Subcutaneous abdominal adipose tissue (tissue), 5 donors: Measurements from ENCODE around the gene NFIX.

ENCODE experiments used
- H3K27ac ChIP-seq: one replicate; pipeline ENCODE4 v1.7.0; 2013; ENCODE audit warnings: low read depth, mild to moderate bottlenecking, inconsistent platforms, low read length, moderate library complexity
- H3K27me3 ChIP-seq, 5 donors: one replicate each; pipeline ENCODE4 v1.7.0; 2013; ENCODE audit warnings: low read length in 5 of 5, inconsistent platforms in 1 of 5; ENCODE audit not compliant: control insufficient read depth in 5 of 5, insufficient read depth in 4 of 5
- H3K36me3 ChIP-seq, 5 donors: one replicate each; pipeline ENCODE4 v1.7.0; 2013; ENCODE audit warnings: low read length in 5 of 5; ENCODE audit not compliant: control insufficient read depth in 5 of 5, insufficient read depth in 5 of 5
- H3K4me1 ChIP-seq, 5 donors: one replicate each; pipeline ENCODE4 v1.7.0; 2013; ENCODE audit warnings: low read length in 5 of 5, mild to moderate bottlenecking in 3 of 5, moderate library complexity in 1 of 5; ENCODE audit not compliant: control insufficient read depth in 5 of 5, insufficient read depth in 5 of 5
- H3K4me3 ChIP-seq, 5 donors: one replicate each; pipeline ENCODE4 v1.7.0; 2013; ENCODE audit warnings: low read length in 5 of 5, low read depth in 1 of 5
- H3K9ac ChIP-seq, 5 donors: one replicate each; pipeline ENCODE4 v1.7.0; 2013; ENCODE audit warnings: low read length in 5 of 5, mild to moderate bottlenecking in 4 of 5, moderate library complexity in 3 of 5
- H3K9me3 ChIP-seq, 5 donors: one replicate each; pipeline ENCODE4 v1.7.0; 2013; ENCODE audit warnings: low read length in 5 of 5; ENCODE audit not compliant: control insufficient read depth in 5 of 5
- donor health status: healthy.
- donor health status: healthy.
- donor health status: healthy.
- donor health status: healthy.
- donor health status: healthy.

NFIX gene

GRCh38 chr19:13104848-13105711 lies 109.8 kb downstream of the NFIX start:
- peak overlapping the region in 3 of 5 donors; percentile 17 to 59 (median 35) for H3K4me3 ChIP-seq
- peaks cover 0 to 24% (median 20%) of the 10 kb centered on the region in 5 donors for H3K36me3 ChIP-seq
- H3K9ac ChIP-seq, result peak overlapping the region in 3 of 5 donors; percentile 1 to 64 (median 53)
- peak overlapping the region; percentile 75 for H3K27ac ChIP-seq
- no peaks in the 10 kb centered on the region for H3K27me3 ChIP-seq
- peaks cover 0 to 51% (median 42%) of the 10 kb centered on the region in 5 donors for H3K4me1 ChIP-seq
- H3K9me3 ChIP-seq, result no peaks in the 10 kb centered on the region

GRCh38 chr19:13109361-13110098 lies 114.3 kb downstream of the NFIX start:
- Histone ChIP-seq H3K4me3 (no peak overlapping the region), H3K9ac (no peak overlapping the region), H3K27me3 (no peaks in the 10 kb centered on the region), H3K36me3 (peaks cover 0 to 37% (median 23%) of the 10 kb centered on the region in 5 donors), H3K27ac (no peak overlapping the region), H3K4me1 (peaks cover 0 to 9% (median 5%) of the 10 kb centered on the region in 5 donors), H3K9me3 (no peaks in the 10 kb centered on the region)

- no peaks in the 10 kb centered on the region for H3K9me3 ChIP-seq
- no peaks in the 10 kb centered on the region for H3K27me3 ChIP-seq
- H3K27ac ChIP-seq, result no peak overlapping the region
- H3K4me3 ChIP-seq, result no peak overlapping the region
- H3K36me3 ChIP-seq, result peaks cover 0 to 43% (median 26%) of the 10 kb centered on the region in 5 donors
- no peak overlapping the region for H3K9ac ChIP-seq
- peaks cover 0 to 4% (median under 1%) of the 10 kb centered on the region in 5 donors for H3K4me1 ChIP-seq
These were observed 114.9 kb downstream of the NFIX start for GRCh38 chr19:13110099-13110610.

- Histone ChIP-seq H3K4me1 (peaks cover 5 to 24% (median 22%) of the 10 kb centered on the region in 5 donors), H3K27ac (no peak overlapping the region), H3K4me3 (no peak overlapping the region), H3K27me3 (no peaks in the 10 kb centered on the region), H3K9ac (no peak overlapping the region), H3K9me3 (no peaks in the 10 kb centered on the region), H3K36me3 (peaks cover 0 to 39% (median 23%) of the 10 kb centered on the region in 5 donors)
These were observed 117.3 kb downstream of the NFIX start for GRCh38 chr19:13112555-13112954.

GRCh38 chr19:13115936-13116281 lies 120.6 kb downstream of the NFIX start:
- Histone ChIP-seq H3K36me3 (peaks cover 0 to 20% (median 10%) of the 10 kb centered on the region in 5 donors), H3K9ac (peak overlapping the region; percentile 66 to 98 (median 95)), H3K27me3 (no peaks in the 10 kb centered on the region), H3K4me1 (peaks cover 14 to 50% (median 47%) of the 10 kb centered on the region in 5 donors), H3K9me3 (no peaks in the 10 kb centered on the region), H3K4me3 (peak overlapping the region; percentile 69 to 99 (median 96)), H3K27ac (peak overlapping the region; percentile 79)

- Histone ChIP-seq H3K36me3 (peaks cover 0 to 21% (median 10%) of the 10 kb centered on the region in 5 donors), H3K9me3 (no peaks in the 10 kb centered on the region), H3K27ac (peak within 1 kb of the TSS; percentile 79), H3K27me3 (no peaks in the 10 kb centered on the region), H3K9ac (peak within 1 kb of the TSS; percentile 66 to 98 (median 95)), H3K4me1 (peaks cover 14 to 52% (median 47%) of the 10 kb centered on the region in 5 donors), H3K4me3 (peak within 1 kb of the TSS; percentile 69 to 99 (median 96))
These were observed 121.3 kb downstream of the NFIX start, which contains the start of gene TRMT1 for GRCh38 chr19:13116282-13117175. TRMT1 (minus strand) TSS chr19:13116740; CDS start chr19:13116399, 341 bp downstream.

- Histone ChIP-seq H3K4me3 (peak overlapping the region; percentile 69 to 99 (median 96)), H3K4me1 (peaks cover 14 to 52% (median 47%) of the 10 kb centered on the region in 5 donors), H3K36me3 (peaks cover 0 to 22% (median 13%) of the 10 kb centered on the region in 5 donors), H3K9ac (peak overlapping the region; percentile 1 to 98 (median 28)), H3K9me3 (no peaks in the 10 kb centered on the region), H3K27ac (peak overlapping the region; percentile 79), H3K27me3 (no peaks in the 10 kb centered on the region)
These were observed 122.0 kb downstream of the NFIX start for GRCh38 chr19:13117176-13117771.

- no peaks in the 10 kb centered on the region for H3K27me3 ChIP-seq
- peak within 1 kb of the TSS; percentile 44 to 98 (median 84) for H3K9ac ChIP-seq
- H3K4me3 ChIP-seq, result peak within 1 kb of the TSS; percentile 73 to 99 (median 96)
- peaks cover 14 to 52% (median 47%) of the 10 kb centered on the region in 5 donors for H3K4me1 ChIP-seq
- peak within 1 kb of the TSS; percentile 79 for H3K27ac ChIP-seq
- H3K36me3 ChIP-seq, result peaks cover 0 to 15% (median 7%) of the 10 kb centered on the region in 5 donors
- no peaks in the 10 kb centered on the region for H3K9me3 ChIP-seq
These were observed 122.6 kb downstream of the NFIX start, which contains the start of gene NACC1 for GRCh38 chr19:13117772-13118423. NACC1 (plus strand) TSS chr19:13118264; CDS start chr19:13135208, 16,944 bp downstream.
